Measurements from ENCODE around the gene SLC6A11.

The SLC6A11 gene

DNA sequence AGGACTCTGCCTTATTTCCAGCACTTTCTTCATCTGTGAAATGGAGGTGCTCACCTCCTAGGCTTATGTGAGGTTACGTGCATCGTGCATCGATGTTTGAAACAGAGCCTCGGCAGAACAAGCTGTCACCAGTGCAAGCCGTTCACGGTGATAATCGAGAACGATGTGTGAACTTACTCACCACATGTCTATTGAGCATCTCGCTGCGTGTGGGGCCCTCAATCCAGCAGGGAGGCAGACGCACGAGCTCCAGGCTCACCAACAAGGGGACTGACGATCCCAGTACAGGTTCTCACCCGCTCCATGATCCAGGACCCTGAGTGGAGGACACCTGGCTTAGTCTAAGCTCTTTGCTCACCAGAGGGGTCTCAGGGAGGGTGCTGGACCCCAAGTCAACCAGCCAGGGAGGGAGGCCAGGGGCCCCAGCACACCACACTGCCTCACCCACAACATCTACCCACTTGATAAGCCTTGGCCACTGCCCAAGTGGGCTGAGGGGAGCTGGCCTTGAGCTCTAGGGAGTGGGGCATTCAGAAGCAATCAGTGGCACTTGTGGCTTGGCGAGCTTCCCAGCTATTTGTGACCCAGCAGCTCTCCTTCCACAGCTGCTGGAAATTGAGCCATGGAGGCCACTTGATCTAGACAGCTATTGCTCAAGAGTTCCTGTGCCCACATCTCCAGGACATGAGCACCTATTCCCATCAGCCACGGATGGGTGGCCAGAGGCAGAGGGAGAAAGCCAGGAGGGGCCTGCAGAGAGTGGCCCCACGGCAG is 142.1 kb downstream of the SLC6A11 start:
- DNase-seq, result peak; percentile 47

DNA sequence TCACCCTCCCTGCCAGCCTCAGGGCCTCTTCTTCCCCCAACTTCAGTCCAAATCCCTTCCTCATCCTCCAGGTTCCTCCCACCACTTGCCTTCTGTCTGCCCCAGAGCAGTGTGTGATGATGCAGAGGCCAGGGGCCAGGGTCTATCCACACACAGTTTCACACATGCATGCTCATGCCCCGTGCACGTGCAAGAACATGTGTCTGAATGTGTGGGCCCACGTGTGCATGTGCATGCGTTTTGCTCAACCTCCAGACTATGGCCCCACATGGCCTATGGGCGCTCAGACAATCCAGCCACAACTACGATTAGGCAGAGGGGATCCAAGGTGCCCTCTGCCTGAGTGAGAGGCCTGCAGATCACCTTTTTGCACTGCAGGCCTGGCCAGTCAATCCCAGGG is 144.2 kb downstream of the SLC6A11 start:
- no peak for DNase-seq

DNA sequence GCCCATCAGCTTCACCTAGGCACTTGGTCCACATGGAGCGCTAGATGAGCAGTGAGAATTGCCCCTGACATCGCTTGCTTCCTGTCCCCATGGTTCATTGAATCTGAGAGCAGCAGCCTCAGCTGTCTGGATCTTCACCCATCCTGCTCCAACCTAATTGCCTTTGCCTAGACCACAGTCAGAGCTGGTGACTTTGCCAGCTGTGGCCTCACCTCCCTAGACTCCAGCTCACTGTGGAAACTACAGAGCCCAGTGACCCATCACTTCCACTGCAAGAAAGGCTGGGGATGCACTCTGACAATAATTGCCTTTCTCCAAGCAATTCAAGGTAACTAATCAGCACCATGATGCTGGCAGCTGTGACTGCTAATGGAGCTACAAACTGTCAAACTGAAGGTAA is 145.9 kb downstream of the SLC6A11 start:
- no peak for DNase-seq

DNA sequence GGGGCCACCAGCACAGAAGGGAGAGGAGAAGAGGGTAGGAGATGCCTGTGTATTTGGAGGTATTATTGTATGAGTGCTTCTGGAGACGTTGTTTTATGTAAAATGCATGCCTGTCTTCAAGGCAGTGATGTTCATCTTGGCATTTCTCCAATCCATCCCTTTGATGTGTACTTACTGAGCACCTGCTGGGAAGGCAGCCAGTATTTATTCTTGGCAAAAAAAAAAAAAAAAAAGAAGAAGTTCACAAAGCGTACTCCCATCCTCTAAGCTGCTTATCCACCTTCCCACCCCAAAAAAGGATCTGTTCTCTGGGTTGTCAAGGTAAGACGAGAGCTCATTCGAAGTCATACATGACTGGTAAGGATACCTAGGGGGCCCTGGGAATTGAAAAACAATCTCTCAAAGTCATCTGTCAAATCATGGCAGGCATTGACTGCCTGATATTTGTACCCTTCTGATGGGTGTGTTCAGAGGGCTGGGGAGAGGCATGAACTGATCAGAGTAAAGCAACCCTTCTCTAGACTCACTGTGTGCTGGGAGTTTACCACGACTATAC is 146.5 kb downstream of the SLC6A11 start:
- no peak for DNase-seq

DNA sequence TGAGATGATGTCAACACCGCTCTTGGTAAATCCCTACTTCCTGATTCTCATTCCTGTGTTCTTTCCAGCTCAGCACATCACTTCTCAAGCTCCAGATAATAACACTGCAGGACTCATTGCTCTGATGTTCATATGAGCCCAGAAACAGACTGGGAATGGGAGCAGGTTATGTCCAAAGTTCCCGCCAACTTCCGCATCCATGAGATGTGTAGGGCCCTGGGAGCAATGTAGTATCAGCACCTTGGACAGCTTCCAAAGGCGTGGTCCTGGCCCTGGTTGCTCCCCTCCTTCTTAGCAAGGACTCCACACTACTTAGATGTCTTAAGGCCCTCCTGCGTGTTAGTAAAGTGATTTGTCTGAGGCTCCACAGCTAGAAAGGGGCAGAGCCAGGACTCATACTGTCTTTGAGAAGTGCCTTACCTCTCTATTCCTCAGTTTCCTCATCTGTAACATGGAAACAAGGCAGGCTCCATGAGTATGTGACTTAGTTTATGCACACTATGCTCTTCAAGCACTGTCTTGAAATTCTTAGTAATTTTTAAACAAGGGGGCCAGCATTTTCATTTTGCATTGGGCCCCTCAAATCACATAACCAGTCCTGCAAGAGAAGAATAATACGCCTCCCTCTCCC is 148.6 kb downstream of the SLC6A11 start:
- DNase-seq, result no peak

DNA sequence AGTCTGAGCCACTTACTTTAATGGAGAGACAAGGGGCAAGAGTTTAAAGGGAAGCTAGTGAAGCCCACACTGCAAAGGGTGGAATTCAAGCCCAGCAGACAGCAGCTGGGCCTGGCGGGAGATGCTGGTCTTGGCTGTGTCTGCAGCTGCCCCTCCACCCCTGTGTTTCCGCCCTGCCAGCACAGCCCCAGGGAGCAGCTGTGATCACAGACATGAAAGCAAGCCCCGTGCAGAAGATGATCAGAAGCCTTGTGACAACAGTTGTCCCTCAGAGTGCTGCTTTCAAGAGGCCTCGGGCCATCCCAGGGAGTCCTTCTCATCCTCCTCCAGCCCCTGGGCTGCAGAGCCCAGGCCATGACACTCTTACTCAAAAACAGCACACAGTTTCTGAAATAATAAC is 152.4 kb downstream of the SLC6A11 start:
- DNase-seq, result peak; percentile 64

DNA sequence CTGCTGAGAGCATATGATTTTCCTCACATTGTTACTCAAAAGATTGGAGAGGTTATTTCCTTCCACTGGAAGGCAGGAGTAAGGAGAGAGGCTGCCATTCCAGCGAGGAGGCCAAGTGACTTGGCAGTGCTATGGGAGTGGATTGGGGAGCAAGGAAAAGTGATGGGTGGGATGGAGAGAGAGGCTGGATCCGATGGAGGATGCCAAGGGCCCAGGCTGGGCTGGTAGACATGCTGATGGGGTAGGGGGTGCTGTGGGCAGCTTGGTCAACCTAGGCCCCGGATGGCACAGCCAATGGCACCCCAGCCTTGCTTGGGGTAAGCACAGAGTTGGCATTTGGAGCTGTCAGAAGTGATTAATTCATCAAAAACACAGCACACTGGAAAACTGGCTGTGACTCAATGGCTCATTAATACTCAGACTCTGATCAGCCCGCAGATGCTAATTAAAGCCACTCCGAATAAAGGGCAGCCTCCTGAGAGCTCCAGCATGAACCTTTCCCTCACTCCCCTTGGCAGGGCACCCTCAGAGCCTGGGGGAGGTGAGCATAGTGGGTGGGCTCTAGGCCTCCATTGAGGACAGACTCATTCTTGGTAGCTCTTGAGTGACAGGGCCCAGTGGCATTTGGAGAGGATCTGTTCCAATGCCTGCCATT is 154.4 kb downstream of the SLC6A11 start:
- no peak for DNase-seq

DNA sequence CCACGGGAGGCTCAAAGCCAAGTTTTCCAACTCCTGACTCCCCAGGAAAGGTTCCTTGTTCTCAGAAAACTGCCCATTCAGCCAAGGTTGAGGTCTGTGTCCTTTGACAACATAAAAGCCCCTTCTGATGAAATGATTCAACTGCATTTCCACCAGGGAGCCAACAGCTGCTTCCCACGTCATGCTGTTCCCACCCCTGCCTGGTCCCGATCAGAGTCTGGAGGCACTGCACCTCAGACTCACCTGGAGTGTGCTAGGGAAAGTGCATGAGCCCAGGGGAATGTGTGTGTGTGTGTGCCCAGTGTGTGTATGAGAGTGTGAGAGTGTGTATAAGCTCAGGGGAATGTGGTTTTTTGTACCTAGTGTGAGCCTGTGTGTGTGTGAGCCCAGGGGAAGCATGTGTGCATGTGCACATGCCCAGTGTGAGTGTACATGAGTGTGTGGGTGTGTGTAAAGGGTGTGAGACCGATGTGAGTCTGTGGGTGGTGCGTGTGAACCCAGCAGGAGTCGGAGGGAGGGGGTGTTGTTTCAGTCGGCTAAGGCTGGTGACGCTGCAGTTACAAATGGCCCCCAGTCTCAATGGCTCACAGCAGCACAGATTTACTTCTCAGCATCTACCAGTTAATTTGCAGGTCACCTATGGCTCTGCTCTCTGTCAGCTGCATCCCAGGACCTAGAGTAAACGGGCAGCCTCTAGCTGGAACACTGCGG is 156.2 kb downstream of the SLC6A11 start:
- no peak for DNase-seq

DNA sequence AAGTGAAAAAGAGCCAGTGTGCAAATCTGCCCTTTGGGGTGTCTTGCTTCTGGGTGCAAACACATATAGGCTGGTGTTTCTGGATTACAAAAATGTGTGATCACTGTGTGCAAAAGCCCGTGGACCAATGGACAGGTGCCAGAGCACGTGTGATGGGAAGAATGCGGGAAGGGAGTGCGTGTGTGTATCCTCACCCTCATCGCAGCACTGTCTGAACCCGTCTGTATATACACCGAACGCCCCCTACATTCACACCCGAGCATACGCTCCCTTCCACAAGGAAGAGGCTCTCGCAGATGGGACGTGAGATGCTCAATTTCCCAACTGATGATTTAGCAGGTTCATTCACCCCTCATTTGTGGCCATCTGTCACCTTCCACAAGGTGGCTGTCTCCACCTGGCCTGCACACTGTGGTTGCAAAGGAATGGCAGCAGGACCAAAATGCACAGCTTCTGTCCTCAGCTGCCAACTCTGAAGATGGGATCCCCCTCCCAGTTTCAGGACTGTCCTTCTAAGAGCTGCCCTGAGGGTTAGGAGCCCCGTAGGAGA is 157.1 kb downstream of the SLC6A11 start:
- no peak for DNase-seq

DNA sequence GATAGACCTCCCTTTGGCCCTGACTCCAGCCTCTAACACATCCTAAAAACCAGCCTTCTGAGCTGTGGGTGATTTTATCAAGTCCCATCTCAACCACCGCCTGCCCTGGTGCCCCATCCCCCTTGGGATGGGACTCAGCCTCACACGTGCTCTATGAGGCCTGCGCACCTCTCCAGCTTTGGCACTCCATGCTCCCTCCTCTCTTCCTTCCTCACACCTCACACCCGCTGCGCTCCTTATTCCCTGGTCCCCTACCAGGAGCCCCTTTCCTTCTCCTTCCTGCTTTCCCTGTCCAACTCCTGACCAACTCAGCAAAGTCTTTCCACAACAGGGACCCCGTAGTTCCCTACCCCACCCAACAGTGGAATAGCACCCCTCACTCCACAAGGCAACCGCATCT is 158.1 kb downstream of the SLC6A11 start:
- DNase-seq, result no peak

DNA sequence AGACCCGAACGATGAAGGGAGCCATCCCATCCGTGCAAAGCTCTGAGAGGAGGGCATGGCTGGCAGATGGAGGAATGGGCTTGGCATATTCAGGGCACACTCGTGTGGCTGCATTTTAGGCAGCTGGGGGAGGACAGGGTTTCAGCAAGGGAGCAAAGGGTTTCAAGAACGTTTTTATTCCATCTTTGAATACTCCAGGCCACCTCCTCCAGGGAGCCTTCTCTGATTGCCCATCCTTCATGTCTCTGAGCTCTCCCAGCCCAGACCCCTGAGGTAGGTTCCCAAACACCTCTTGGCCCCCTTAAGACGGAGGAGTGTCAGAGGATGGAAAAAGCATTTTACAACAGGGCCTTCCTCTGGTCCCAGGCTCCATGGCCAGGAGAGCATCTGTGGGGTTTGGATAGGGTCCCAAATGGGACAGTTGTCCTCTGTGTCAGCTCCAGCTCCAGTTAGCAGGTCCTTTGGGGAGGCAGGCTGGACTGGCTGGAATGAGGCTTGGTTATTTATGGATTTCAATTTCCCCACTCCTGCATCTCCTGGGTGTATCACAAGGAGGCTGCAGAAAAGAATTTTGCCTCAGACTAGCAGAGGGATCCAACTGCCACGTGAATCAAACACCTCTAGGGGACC is 158.8 kb downstream of the SLC6A11 start:
- no peak for DNase-seq

DNA sequence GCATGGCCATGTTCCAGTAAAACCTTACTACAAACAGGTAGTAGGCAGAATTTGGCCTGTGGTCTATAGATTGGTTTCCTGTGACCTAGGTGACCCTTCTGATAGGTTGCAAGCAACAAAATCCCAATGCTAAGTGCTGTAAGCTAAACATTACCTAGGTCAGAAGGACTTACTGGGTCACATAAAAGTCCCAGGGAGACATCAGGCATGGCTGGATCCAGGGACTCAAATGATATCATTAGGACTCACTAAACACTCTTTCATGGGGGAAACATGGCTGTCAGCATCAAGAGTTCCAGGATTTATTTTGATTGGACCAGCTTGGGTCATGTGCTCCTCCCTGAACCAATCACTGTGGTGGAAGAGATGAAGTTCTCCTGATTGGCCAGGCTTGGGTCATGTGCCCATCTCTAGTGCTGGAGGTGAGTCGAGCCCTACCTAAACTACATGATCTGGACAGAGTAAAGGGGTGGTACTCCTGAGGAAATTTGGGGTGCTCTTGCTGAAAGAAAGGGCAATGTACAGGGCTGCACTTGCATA is 159.7 kb downstream of the SLC6A11 start:
- no peak for DNase-seq

DNA sequence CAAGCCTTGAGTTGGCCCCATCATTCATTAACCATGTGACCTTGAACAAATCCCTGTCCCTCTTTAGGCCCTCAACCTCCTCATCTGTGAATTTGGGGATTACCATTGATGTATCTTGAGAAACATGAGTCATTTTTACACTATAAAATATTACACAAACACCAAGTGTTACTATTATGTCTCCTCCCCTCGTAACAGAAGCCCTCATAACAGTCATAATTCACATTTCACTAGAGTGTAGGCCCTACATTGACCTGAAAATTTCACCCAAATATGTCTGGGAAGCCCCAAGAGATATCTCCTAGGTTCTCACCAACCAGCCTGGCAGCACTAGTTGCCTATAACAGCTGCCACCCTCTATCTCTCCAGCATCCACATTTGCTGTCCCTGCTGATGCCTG is 160.7 kb downstream of the SLC6A11 start:
- DNase-seq, result no peak

DNA sequence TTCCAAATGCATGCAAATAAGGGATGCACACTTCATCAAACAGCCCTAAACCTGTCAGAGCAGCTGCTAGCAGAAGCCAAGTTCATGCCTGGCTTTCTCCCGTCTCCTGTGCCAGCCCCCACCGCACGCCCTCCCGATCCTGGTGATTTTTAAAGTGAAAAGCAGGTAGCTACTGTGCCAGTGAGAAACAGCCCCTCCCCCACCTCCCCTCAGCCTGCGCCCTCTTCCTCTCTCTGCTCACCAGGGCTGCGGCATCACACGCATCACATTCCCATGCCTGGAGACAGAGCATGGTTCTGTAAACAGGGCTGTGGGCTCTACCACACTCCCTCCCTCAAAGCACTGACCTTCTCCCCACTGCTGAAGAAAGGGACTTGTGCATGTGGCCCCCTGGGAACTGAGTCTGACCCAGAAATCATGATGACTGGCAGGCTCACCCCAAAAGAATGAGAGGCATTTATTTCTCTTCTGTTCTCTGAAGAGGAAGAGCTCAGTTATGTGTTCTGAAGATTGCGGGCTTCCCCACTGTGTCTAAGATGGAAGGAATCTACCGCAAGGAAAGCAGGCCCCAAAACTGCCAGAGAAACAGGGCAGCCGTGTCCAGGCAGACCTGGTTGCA is 162.0 kb downstream of the SLC6A11 start:
- DNase-seq, result no peak

DNA sequence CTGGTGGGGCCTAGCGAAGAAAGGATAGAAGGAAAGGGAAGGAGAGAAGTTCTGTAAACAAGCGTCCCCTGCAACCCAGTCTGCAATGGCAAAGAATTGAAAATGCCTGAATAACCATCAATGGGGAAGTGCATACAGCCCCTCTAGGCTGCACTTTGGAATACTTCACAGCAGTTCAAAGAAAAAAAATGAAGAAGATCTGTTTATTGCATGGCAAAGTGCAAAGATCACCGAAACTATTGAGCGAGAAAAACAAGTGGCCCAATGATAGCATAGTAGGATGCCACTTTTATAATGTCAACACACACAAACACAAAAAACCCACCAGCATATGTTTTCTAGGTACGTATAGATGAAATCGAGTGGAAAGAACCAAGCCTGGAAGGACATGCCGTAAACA is 162.9 kb downstream of the SLC6A11 start:
- DNase-seq, result no peak

DNA sequence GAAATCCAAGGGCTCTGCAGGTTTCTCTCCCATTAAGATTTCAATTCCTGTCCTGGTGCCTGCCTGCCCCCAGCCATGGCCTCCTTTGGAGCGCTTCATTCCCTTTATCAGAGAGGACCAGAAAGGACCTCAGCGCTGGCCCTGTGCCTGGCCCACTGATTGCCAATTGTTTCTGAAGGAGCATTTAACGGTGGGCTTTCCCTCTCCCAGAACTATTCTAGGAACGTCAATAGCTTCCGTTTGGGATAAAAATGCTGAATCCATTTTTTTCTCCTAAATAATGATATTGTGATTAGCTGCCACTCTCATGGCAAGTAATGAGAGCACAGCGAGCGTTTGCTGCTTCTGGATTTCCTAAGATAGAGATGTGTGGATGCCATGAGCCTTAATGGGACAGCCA is 164.3 kb downstream of the SLC6A11 start:
- no peak for DNase-seq

DNA sequence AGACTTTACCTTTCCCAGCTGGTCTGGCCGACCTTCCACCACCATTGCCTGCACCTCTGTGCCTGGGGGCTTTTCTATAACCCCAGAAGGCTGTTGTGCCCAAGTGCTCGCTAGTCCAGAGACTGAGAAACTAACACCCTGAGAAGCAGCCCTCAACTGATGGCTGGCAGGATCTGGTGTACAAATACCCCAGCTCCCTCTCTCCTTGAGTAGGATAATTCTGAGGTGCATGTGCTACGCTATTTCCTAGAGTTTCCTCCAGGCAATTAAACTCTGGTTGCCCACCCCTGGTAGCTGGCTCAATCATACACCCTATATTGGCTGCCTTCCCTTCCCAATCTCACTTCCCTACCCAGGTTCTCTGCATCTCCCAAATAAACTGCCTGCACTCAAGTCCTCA is 165.0 kb downstream of the SLC6A11 start:
- DNase-seq, result no peak

DNA sequence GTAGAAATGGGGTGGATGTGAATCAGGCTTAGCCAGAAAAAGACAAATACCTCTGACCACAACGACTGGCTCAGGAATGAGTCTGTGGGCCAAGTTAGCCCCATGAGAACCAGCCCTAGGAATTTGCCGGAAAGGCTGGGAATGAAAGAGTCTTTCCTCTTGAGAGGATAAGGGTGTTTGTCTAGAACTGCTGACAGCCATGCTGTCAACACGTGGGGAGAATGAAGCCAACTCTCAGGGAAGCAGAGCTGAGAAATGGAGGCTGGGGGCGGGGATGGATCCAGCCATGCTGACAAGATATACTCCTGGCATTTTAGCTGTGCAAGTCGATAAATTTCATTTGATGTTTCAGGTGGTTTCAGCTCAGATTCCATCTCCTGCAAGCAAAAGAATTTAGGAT is 165.9 kb downstream of the SLC6A11 start:
- DNase-seq, result no peak

DNA sequence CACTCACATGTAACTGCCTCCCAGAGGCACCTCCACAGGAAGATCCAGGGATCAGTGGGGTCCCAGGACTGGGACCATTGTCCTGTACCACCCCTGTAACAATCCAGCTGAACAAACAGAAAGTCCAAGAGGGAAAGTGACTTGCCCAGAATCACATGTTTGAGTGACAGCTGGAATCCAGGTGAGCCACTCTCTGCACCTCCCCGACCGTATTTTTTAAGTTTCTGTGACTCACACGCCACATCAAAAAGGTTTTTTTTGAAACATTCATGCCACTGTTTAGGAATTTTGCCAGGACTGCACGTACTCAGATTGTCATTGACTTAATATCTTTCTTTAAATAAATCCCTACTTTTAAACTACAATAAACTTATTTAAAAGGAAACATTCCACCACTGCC is 166.8 kb downstream of the SLC6A11 start:
- no peak for DNase-seq

DNA sequence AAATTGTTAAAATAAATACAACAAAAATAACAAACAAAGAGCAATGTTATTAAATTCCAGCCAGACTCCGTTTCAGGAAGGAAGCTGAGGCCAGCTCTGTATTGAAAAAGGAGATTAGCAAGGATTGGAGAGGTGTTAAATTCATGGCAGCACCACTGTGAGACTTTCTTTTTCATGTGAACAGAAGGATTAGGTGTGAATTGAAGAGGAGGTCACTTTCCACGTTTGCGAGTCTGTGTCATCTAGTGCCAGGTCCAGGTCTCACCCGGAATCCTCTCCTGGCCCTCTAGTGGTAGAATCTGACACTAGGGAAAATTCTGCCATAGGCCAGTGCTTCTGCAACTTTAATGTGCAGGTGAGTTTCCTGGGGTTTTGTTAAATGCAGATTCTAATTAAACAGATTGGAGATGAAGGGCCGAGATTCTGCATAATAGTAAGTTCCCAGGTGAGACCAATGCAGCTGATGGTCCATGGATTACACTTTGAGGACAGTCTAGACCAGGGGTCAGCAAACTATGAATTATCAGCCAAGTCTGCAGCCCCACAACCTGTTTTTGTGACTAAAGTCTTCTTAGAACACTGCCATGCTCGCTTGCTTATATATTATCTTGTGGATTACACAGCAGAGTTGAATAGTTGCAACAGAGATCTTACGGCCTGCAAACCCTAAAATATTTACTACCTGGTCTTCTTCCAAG is 167.3 kb downstream of the SLC6A11 start:
- no peak for DNase-seq

DNA sequence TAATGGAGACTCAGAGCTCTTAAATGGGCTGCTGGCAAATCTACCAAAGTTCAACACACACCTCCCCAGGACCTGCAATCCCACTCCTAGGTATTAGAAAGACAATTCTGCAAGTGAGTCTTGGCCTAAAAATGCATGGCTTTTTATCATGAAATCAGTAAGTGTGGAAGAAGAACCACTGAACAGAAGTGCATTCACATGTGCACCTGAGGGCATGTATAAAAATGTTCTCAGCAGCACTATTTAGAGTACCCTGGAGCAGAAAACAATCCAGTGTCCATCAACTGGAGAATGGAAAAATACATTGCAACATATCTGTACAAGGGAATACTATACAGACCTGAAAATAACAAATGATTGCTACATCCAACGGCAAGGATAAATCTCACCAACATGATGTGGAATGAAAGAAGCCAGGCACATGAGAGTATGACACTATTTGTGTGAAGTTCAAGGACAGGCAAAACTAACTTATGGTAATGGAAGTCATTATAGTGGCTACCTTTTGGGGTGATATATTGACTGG is 168.4 kb downstream of the SLC6A11 start:
- no peak for DNase-seq
